BE2C (cell line): ENCODE data around the gene TBC1D22A.

Source experiments
- DNase-seq: peaks from one replicate; pipeline ENCODE4 v3.0.0-alpha.2; 2020
- H3K27me3 ChIP-seq: fragments of 250-450 bp; sonication (Bioruptor Pico); 2 replicates; pipeline ENCODE4 v1.5.1; 2020; ENCODE audit warnings: mild to moderate bottlenecking
- H3K36me3 ChIP-seq: fragments of 250-450 bp; sonication (Bioruptor Pico); 2 replicates; pipeline ENCODE4 v1.5.1; 2020; ENCODE audit warnings: mild to moderate bottlenecking
- H3K4me1 ChIP-seq: fragments of 250-450 bp; sonication (Bioruptor Pico); 2 replicates; pipeline ENCODE4 v1.5.1; 2020
- H3K4me3 ChIP-seq: 2 replicates; pipeline ENCODE4 v1.5.1; 2011; ENCODE audit warnings: low read depth, low read length
- H3K9me3 ChIP-seq: fragments of 250-450 bp; sonication (Bioruptor Pico); 2 replicates; pipeline ENCODE4 v1.5.1; 2020
- CTCF ChIP-seq: IDR thresholded peaks from 2 replicates; pipeline ENCODE4 v1.5.1; 2012; ENCODE audit warnings: mild to moderate bottlenecking, low read depth, low read length

TBC1D22A gene

GRCh38 chr22:47187176-47187957 lies 424.9 kb downstream of the TBC1D22A start:
- Histone ChIP-seq H3K36me3 (no peaks in the 10 kb centered on the region), H3K4me3 (no peak overlapping the region), H3K4me1 (no peaks in the 10 kb centered on the region), H3K27me3 (no peaks in the 10 kb centered on the region), H3K9me3 (no peaks in the 10 kb centered on the region)
- no peak for TF ChIP-seq CTCF
- no peak for DNase-seq

- DNase-seq: no peak
- Histone ChIP-seq H3K27me3 (no peaks in the 10 kb centered on the region), H3K9me3 (no peaks in the 10 kb centered on the region), H3K36me3 (no peaks in the 10 kb centered on the region), H3K4me1 (no peaks in the 10 kb centered on the region), H3K4me3 (no peak overlapping the region)
- TF ChIP-seq CTCF: no peak
Measured at GRCh38 chr22:47188261-47189055, 426.0 kb downstream of the TBC1D22A start.

- no peaks in the 10 kb centered on the region for H3K4me1 ChIP-seq
- no peaks in the 10 kb centered on the region for H3K9me3 ChIP-seq
- no peaks in the 10 kb centered on the region for H3K27me3 ChIP-seq
- DNase-seq: no peak
- H3K4me3 ChIP-seq: no peak overlapping the region
- H3K36me3 ChIP-seq: no peaks in the 10 kb centered on the region
- TF ChIP-seq CTCF: no peak
Measured at GRCh38 chr22:47189056-47189916, 426.8 kb downstream of the TBC1D22A start.

- H3K9me3 ChIP-seq: no peaks in the 10 kb centered on the region
- TF ChIP-seq CTCF: no peak
- DNase-seq: no peak
- H3K36me3 ChIP-seq: no peaks in the 10 kb centered on the region
- H3K4me3 ChIP-seq: no peak overlapping the region
- no peaks in the 10 kb centered on the region for H3K27me3 ChIP-seq
- H3K4me1 ChIP-seq: no peaks in the 10 kb centered on the region
Measured at GRCh38 chr22:47190276-47190956, 428.0 kb downstream of the TBC1D22A start.

GRCh38 chr22:47190957-47191670 lies 428.7 kb downstream of the TBC1D22A start:
- Histone ChIP-seq H3K27me3 (no peaks in the 10 kb centered on the region), H3K4me1 (no peaks in the 10 kb centered on the region), H3K9me3 (no peaks in the 10 kb centered on the region), H3K4me3 (no peak overlapping the region), H3K36me3 (no peaks in the 10 kb centered on the region)
- no peak for DNase-seq
- no peak for TF ChIP-seq CTCF
